GM23338 (cell line): ENCODE measurements around the gene KDM4C. TPM values are rescaled to one million over a fixed set of nuclear protein-coding genes. Genes with fewer than 3 reads are reported as not detected.

Experiments used
- ATAC-seq: fragments of 200-7000 bp; cut with Tn5 transposase; 3 replicates; pipeline ENCODE4 v1.9.1; 2020
- DNase-seq: peaks from one replicate; pipeline ENCODE4 v3.0.0-alpha.2; 2015; ENCODE audit warnings: low spot score
- H2AFZ ChIP-seq: fragments of 200-600 bp; sonication (generic); 2 replicates; pipeline ENCODE4 v1.8.0; 2016; ENCODE audit warnings: antibody characterized with exemption, mild to moderate bottlenecking, moderate library complexity
- H3F3A ChIP-seq: fragments of 200-600 bp; sonication (generic); replicated peaks from 2 replicates; pipeline ENCODE4 v1.8.0; 2017; ENCODE audit warnings: antibody characterized with exemption, mixed run types, low read depth
- H3K27ac ChIP-seq: fragments of 200-600 bp; sonication (generic); 2 replicates; pipeline ENCODE4 v1.6.1; 2016; ENCODE audit warnings: low read depth
- H3K27me3 ChIP-seq: fragments of 200-600 bp; sonication (generic); 2 replicates; pipeline ENCODE4 v1.8.0; 2016; ENCODE audit warnings: mild to moderate bottlenecking, mixed run types, moderate library complexity; ENCODE audit not compliant: insufficient read depth
- H3K36me3 ChIP-seq: fragments of 200-600 bp; sonication (generic); 2 replicates; pipeline ENCODE4 v1.8.0; 2016; ENCODE audit warnings: mild to moderate bottlenecking; ENCODE audit not compliant: insufficient read depth
- H3K4me1 ChIP-seq: fragments of 200-600 bp; sonication (generic); 2 replicates; pipeline ENCODE4 v1.8.0; 2016; ENCODE audit warnings: mild to moderate bottlenecking, moderate library complexity; ENCODE audit not compliant: insufficient read depth
- H3K4me2 ChIP-seq: fragments of 200-600 bp; sonication (generic); 2 replicates; pipeline ENCODE4 v1.7.1; 2017; ENCODE audit warnings: mixed run types
- H3K4me3 ChIP-seq: fragments of 200-600 bp; sonication (generic); 2 replicates; pipeline ENCODE4 v1.6.1; 2016; ENCODE audit warnings: mixed run types
- H3K79me2 ChIP-seq: fragments of 200-600 bp; sonication (generic); replicated peaks from 2 replicates; pipeline ENCODE4 v1.8.0; 2017; ENCODE audit warnings: mild to moderate bottlenecking; ENCODE audit not compliant: insufficient read depth
- H3K9me2 ChIP-seq: fragments of 200-600 bp; sonication (generic); 2 replicates; pipeline ENCODE4 v1.8.0; 2017; ENCODE audit not compliant: insufficient read depth
- H4K20me1 ChIP-seq: fragments of 200-600 bp; sonication (generic); replicated peaks from 2 replicates; pipeline ENCODE4 v1.8.0; 2017; ENCODE audit warnings: mild to moderate bottlenecking; ENCODE audit not compliant: insufficient read depth
- H3K27ac Mint-ChIP-seq: 2 replicates; pipeline ENCODE4 v1.8.0; 2020; ENCODE audit warnings: inconsistent platforms, mild to moderate bottlenecking, moderate library complexity, mixed read lengths
- H3K27me3 Mint-ChIP-seq: 3 replicates; pipeline ENCODE4 v1.8.0; 2022; ENCODE audit warnings: low read depth, mild to moderate bottlenecking, moderate library complexity, mixed read lengths, inconsistent platforms; ENCODE audit not compliant: insufficient read depth, poor library complexity
- H3K36me3 Mint-ChIP-seq: 3 replicates; pipeline ENCODE4 v1.8.0; 2021; ENCODE audit warnings: low read depth, mild to moderate bottlenecking, inconsistent platforms, moderate library complexity, mixed read lengths
- H3K4me1 Mint-ChIP-seq: 3 replicates; pipeline ENCODE4 v1.8.0; 2020; ENCODE audit warnings: mild to moderate bottlenecking, inconsistent platforms, mixed read lengths
- H3K4me3 Mint-ChIP-seq: 3 replicates; pipeline ENCODE4 v1.8.0; 2021; ENCODE audit warnings: moderate library complexity, mild to moderate bottlenecking, inconsistent platforms, mixed read lengths
- H3K9me3 Mint-ChIP-seq: 3 replicates; pipeline ENCODE4 v1.8.0; 2020; ENCODE audit warnings: moderate library complexity, mild to moderate bottlenecking, inconsistent platforms, mixed read lengths
- CREB1 ChIP-seq: fragments of 250-450 bp; sonication (Bioruptor Pico); IDR thresholded peaks from 2 replicates; pipeline ENCODE4 v1.5.0; 2020; ENCODE audit warnings: low read depth, mild to moderate bottlenecking, moderate library complexity
- CTCF ChIP-seq, 2 experiments: fragments of 200-600 bp in 1 of 2; sonication (generic) in 1 of 2; conservative IDR thresholded peaks; 2 replicates each; pipeline versions ENCODE4 v1.5.1 to v1.6.1; 2016 to 2017; ENCODE audit warnings: antibody characterized with exemption in 2 of 2, low read depth in 2 of 2, mild to moderate bottlenecking in 2 of 2, moderate library complexity in 1 of 2
- ETS1 ChIP-seq: IDR thresholded peaks from 2 replicates; pipeline ENCODE4 v1.6.1; 2016; ENCODE audit warnings: antibody characterized with exemption
- EZH2 ChIP-seq: fragments of 200-600 bp; sonication (generic); IDR thresholded peaks from one replicate; pipeline ENCODE4 v1.8.0; 2017; ENCODE audit warnings: antibody characterized with exemption, mild to moderate bottlenecking, low read depth; ENCODE audit not compliant: unreplicated experiment
- EZH2phosphoT487 ChIP-seq: fragments of 200-600 bp; sonication (generic); IDR thresholded peaks from one replicate; pipeline ENCODE4 v1.8.1; 2018; ENCODE audit warnings: antibody characterized with exemption; ENCODE audit not compliant: unreplicated experiment
- JUNB ChIP-seq: IDR thresholded peaks from one replicate; pipeline ENCODE4 v1.6.1; 2016; ENCODE audit warnings: antibody characterized with exemption; ENCODE audit not compliant: unreplicated experiment
- NANOG ChIP-seq: IDR thresholded peaks from 2 replicates; pipeline ENCODE4 v1.6.1; 2016; ENCODE audit warnings: antibody characterized with exemption, borderline replicate concordance
- POLR2AphosphoS5 ChIP-seq: IDR thresholded peaks from 2 replicates; pipeline ENCODE4 v1.6.1; 2016; ENCODE audit warnings: antibody characterized with exemption, low read depth
- REST ChIP-seq: IDR thresholded peaks from one replicate; pipeline ENCODE4 v1.6.1; 2018; ENCODE audit warnings: antibody characterized with exemption; ENCODE audit not compliant: unreplicated experiment
- STAT1 ChIP-seq: IDR thresholded peaks from one replicate; pipeline ENCODE4 v1.6.1; 2016; ENCODE audit warnings: antibody characterized with exemption; ENCODE audit not compliant: unreplicated experiment
- ZNF331 ChIP-seq: fragments of 250-450 bp; sonication (Bioruptor Pico); IDR thresholded peaks from 2 replicates; pipeline ENCODE4 v1.5.0; 2020; ENCODE audit warnings: low read depth, mild to moderate bottlenecking, moderate library complexity
- polyA plus RNA-seq: library from polyadenylated mRNA; unstranded; fragments of >200 nt; fragmentation: Nextera tagmentation; extraction: Ambion mirVana; gene quantifications from 2 replicates; pipeline ENCODE4 v1.2.1, GENCODE V29; 2016
- total RNA-seq: library from RNA; depleted of rRNA; stranded (reverse); fragments of >200 nt; shearing (Covaris generic); gene quantifications from 2 replicates; pipeline ENCODE4 v1.2.3, GENCODE V29; 2014

Gene KDM4C
- total and polyA plus RNA-seq, 2 experiments from 2014 or later: 12.0 to 43.8 TPM

- H3K27me3 Mint-ChIP-seq: no peaks in the 10 kb centered on the region
- peaks cover 12% of the 10 kb centered on the region for H3K4me1 Mint-ChIP-seq
- H3K27ac ChIP-seq: no peak overlapping the region
- no peak overlapping the region for H3K4me3 ChIP-seq
- no peaks in the 10 kb centered on the region for H3K79me2 ChIP-seq
- H3K4me3 Mint-ChIP-seq: no peak overlapping the region
- H3K4me1 ChIP-seq: no peaks in the 10 kb centered on the region
- ATAC-seq (peak; percentile 83), DNase-seq (peak; percentile 71)
- TF ChIP-seq EZH2 (no peak), CTCF (conservative IDR thresholded peaks at IDR 0.05; ENCODE audit: low read depth in 2 of 2) (peak; percentile 63 to 69)
- H3K9me2 ChIP-seq: no peaks in the 10 kb centered on the region
- no peak overlapping the region for H3K4me2 ChIP-seq
- peaks cover 6% of the 10 kb centered on the region for H3K36me3 Mint-ChIP-seq
- H3K27me3 ChIP-seq: no peaks in the 10 kb centered on the region
- H4K20me1 ChIP-seq: no peaks in the 10 kb centered on the region
- no peak overlapping the region for H2AFZ ChIP-seq
- peaks cover 5% of the 10 kb centered on the region; the same call in 2 of the 3 replicates for H3K9me3 Mint-ChIP-seq
- no peak overlapping the region for H3K27ac Mint-ChIP-seq
- no peaks in the 10 kb centered on the region for H3F3A ChIP-seq
- H3K36me3 ChIP-seq: no peaks in the 10 kb centered on the region
Observed at GRCh38 chr9:7094052-7094451, 336.3 kb downstream of the KDM4C start.

GRCh38 chr9:7094576-7094975 is 336.8 kb downstream of the KDM4C start:
- Mint-ChIP-seq H3K9me3 (peaks cover 10% of the 10 kb centered on the region; the same call in 2 of the 3 replicates), H3K4me1 (peaks cover 7% of the 10 kb centered on the region), H3K36me3 (peaks cover 11% of the 10 kb centered on the region), H3K4me3 (no peak overlapping the region), H3K27ac (no peak overlapping the region), H3K27me3 (no peaks in the 10 kb centered on the region)
- H2AFZ ChIP-seq: no peak overlapping the region
- no peaks in the 10 kb centered on the region for H4K20me1 ChIP-seq
- H3K4me1 ChIP-seq: no peaks in the 10 kb centered on the region
- H3K36me3 ChIP-seq: no peaks in the 10 kb centered on the region
- H3F3A ChIP-seq: no peaks in the 10 kb centered on the region
- ATAC-seq: no peak
- H3K4me2 ChIP-seq: no peak overlapping the region
- no peak overlapping the region for H3K4me3 ChIP-seq
- H3K9me2 ChIP-seq: no peaks in the 10 kb centered on the region
- no peak overlapping the region for H3K27ac ChIP-seq
- DNase-seq: no peak
- H3K79me2 ChIP-seq: no peaks in the 10 kb centered on the region
- H3K27me3 ChIP-seq: no peaks in the 10 kb centered on the region
- no peak for TF ChIP-seq ZNF331 (CRISPR knock-in tag)
- no peak for TF ChIP-seq JUNB
- TF ChIP-seq POLR2AphosphoS5: no peak
- no peak for TF ChIP-seq NANOG
- TF ChIP-seq ETS1: no peak
- no peak for TF ChIP-seq REST
- TF ChIP-seq STAT1: no peak
- no peak for TF ChIP-seq EZH2phosphoT487
- no peak for TF ChIP-seq CREB1 (CRISPR knock-in tag)
